ENCODE measurements around the gene ZNF532. TPM values are rescaled to one million over a fixed set of nuclear protein-coding genes. Genes with fewer than 3 reads are reported as not detected.

ZNF532 gene
- total and polyA plus RNA-seq, 2 experiments from 2014 or later: 28.2 to 108 TPM

GRCh38 chr18:58896734-58897508 is 32.2 kb downstream of the ZNF532 start:
- H3K27me3 ChIP-seq: no peaks in the 10 kb centered on the region
- H3K27ac ChIP-seq: no peak overlapping the region
- H3K4me3 ChIP-seq: no peak overlapping the region
- no peaks in the 10 kb centered on the region for H3K36me3 ChIP-seq
- no peak for DNase-seq (ENCODE audit: low read depth in 1 of 2, low spot score in 1 of 2)
- H3K4me1 ChIP-seq (ENCODE audit: low read depth): peaks cover 12% of the 10 kb centered on the region
- no peaks in the 10 kb centered on the region for H3K9me3 ChIP-seq (ENCODE audit: low read depth)
- TF ChIP-seq CTCF (IDR thresholded peaks at IDR 0.05; ENCODE audit: low read depth, low read length): no peak

- H3K4me1 ChIP-seq (ENCODE audit: low read depth): peaks cover 6% of the 10 kb centered on the region
- DNase-seq (ENCODE audit: low read depth in 1 of 2, low spot score in 1 of 2): no peak
- no peaks in the 10 kb centered on the region for H3K27me3 ChIP-seq
- H3K27ac ChIP-seq: no peak overlapping the region
- H3K36me3 ChIP-seq: no peaks in the 10 kb centered on the region
- H3K9me3 ChIP-seq (ENCODE audit: low read depth): no peaks in the 10 kb centered on the region
- H3K4me3 ChIP-seq: no peak overlapping the region
- no peak for TF ChIP-seq CTCF (IDR thresholded peaks at IDR 0.05; ENCODE audit: low read depth, low read length)
Measured at GRCh38 chr18:58898010-58898799, 33.5 kb downstream of the ZNF532 start.

- peaks cover 6% of the 10 kb centered on the region for H3K4me1 ChIP-seq (ENCODE audit: low read depth)
- no peak for TF ChIP-seq CTCF (IDR thresholded peaks at IDR 0.05; ENCODE audit: low read depth, low read length)
- no peaks in the 10 kb centered on the region for H3K9me3 ChIP-seq (ENCODE audit: low read depth)
- DNase-seq (ENCODE audit: low read depth in 1 of 2, low spot score in 1 of 2): peak in 1 of 2 donors; percentile 41
- H3K27ac ChIP-seq: no peak overlapping the region
- no peaks in the 10 kb centered on the region for H3K27me3 ChIP-seq
- H3K36me3 ChIP-seq: no peaks in the 10 kb centered on the region
- H3K4me3 ChIP-seq: no peak overlapping the region
Measured at GRCh38 chr18:58900015-58900649, 35.5 kb downstream of the ZNF532 start.

- H3K4me1 ChIP-seq (ENCODE audit: low read depth): peaks cover 6% of the 10 kb centered on the region
- no peak for TF ChIP-seq CTCF (IDR thresholded peaks at IDR 0.05; ENCODE audit: low read depth, low read length)
- no peaks in the 10 kb centered on the region for H3K27me3 ChIP-seq
- H3K36me3 ChIP-seq: peaks cover 3% of the 10 kb centered on the region
- no peak overlapping the region for H3K27ac ChIP-seq
- DNase-seq (ENCODE audit: low read depth in 1 of 2, low spot score in 1 of 2): no peak
- no peak overlapping the region for H3K4me3 ChIP-seq
- no peaks in the 10 kb centered on the region for H3K9me3 ChIP-seq (ENCODE audit: low read depth)
Measured at GRCh38 chr18:58901143-58901542, 36.5 kb downstream of the ZNF532 start.

GRCh38 chr18:58901783-58902182 is 37.1 kb downstream of the ZNF532 start:
- TF ChIP-seq CTCF (IDR thresholded peaks at IDR 0.05; ENCODE audit: low read depth, low read length): no peak
- Histone ChIP-seq H3K4me3 (no peak overlapping the region), H3K27me3 (no peaks in the 10 kb centered on the region), H3K4me1 (ENCODE audit: low read depth) (peaks cover 1% of the 10 kb centered on the region), H3K27ac (no peak overlapping the region), H3K9me3 (ENCODE audit: low read depth) (no peaks in the 10 kb centered on the region), H3K36me3 (peaks cover 3% of the 10 kb centered on the region)
- no peak for DNase-seq (ENCODE audit: low read depth in 1 of 2, low spot score in 1 of 2)

All from cardiac muscle cell (in vitro differentiated cells and primary cell).